ENCODE data around the gene PCYT1A.

GRCh38 chr3:196197524-196197923, 90.0 kb downstream of the PCYT1A start:
- no peak for TF ChIP-seq CTCF (IDR thresholded peaks at IDR 0.05)
- TF ChIP-seq POLR2A (IDR thresholded peaks at IDR 0.05), result no peak
